HG02763 (cell line): Measurements from ENCODE around the gene MEIS3.
"Not testable (repeated sequence)": the region's sequence is repeated elsewhere in the genome, so short reads cannot be mapped to it uniquely, and the experiment has no call there.

Source experiments
- ATAC-seq: cut with Tn5 transposase; IDR thresholded peaks from one replicate; pipeline ENCODE4 v1.9.1; 2021; ENCODE audit warnings: mild to moderate bottlenecking, moderate library complexity; ENCODE audit not compliant: unreplicated experiment

Gene MEIS3

DNA sequence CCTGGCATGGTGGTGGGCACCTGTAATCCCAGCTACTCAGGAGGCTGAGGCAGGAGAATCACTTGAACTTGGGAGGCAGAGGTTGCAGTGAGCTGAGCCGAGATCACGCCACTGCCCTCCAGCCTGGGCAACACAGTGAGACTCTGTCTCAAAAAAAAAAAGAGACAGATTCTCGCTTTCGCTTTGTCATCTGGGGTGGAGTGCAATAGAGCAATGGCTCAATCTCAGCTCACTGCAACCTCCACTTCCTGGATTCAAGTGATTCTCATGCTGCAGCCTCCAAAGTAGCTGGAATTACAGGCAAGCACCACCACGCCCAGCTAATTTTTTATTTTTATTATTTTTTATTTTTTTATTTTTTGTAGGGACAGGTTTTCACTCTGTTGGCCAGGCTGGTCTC is 30.6 kb downstream of the MEIS3 start:
- not testable (repeated sequence) for ATAC-seq

GRCh38 chr19:47387623-47388022 is 31.7 kb downstream of the MEIS3 start:
- not testable (repeated sequence) for ATAC-seq

DNA sequence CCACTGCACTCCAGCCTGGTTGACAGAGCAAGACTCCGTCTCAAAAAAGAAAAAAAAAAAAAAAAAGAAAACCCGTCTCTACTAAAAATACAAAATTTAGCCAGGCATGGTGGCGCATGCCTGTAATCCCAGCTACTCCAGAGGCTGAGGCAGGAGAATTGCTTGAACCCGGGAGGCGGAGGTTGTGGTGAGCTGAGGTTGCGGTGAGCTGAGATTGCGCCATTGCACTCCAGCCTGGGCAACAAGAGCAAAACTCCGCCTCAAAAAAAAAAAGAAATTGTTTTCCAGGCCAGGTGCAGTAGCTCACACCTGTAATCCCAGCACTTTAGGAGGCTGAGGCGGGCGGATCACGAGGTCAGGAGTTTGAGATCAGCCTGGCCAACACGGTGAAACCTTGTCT is 32.7 kb downstream of the MEIS3 start:
- not testable (repeated sequence) for ATAC-seq

DNA sequence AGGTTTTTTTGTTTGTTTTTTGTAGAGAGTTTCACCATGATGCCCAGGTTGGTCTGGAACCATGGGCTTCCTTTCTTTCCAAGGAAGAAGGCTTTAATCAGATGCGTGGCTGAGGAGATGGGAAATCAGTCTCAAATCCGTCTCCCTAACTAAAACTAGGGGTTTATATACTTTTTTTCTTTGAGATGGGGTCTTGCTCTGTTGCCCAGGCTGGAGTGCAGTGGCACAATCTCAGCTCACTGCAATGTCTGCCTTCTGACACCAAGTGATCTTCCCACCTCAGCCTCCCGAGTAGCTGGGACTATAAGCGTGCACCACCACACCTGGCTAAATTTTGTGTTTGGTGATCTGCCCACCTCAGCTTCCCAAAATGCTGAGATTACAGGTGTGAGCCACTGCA is 34.8 kb downstream of the MEIS3 start:
- not testable (repeated sequence) for ATAC-seq

DNA sequence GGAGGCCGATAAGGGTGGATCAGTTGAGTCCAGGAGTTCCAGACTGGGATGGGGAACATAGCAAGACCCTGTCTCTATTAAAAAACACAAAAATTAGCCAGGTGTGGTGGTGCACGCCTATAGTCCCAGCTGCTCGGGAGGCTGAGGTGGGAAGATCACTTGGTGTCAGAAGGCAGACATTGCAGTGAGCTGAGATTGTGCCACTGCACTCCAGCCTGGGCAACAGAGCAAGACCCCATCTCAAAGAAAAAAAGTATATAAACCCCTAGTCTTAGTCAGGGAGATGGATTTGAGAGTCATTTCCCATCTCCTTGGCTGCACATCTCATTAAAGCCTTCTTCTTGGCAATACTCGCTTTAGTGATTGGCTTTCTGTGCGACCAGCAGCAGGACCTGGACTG is 35.4 kb downstream of the MEIS3 start:
- not testable (repeated sequence) for ATAC-seq

DNA sequence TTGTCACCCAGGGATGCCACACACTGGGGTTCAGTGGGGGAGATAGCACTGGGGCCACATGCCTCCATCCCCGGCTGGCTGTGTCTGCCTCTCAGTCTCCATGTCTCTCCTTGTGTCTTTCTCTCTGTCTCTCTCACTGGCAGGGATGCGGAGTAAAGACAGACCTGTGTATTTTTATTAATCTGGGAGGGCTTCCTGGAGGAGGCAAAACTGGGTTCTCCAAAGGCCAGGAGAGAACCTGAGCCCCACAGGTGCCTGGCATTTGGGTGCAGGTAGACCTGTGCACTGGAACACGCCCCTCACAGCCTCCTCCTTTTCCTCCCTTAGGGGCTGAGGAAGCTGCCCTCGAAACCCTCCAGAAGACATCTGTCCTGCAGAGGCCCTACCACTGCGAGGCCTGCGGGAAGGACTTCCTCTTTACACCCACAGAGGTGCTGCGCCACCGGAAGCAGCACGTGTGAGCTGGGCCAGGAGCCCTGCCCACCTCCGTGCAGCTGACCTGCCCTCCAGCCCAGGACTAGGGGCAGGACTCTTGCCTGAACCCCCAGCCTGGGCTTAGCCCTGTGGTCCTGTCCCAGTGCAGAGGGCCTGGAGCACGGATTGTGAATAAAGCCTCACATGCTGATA is 37.6 kb downstream of the MEIS3 start:
- ATAC-seq = no peak

GRCh38 chr19:47381121-47381520 is 38.2 kb downstream of the MEIS3 start:
- ATAC-seq = no peak

- ATAC-seq = no peak
These were observed 38.8 kb downstream of the MEIS3 start for GRCh38 chr19:47380559-47380958.

DNA sequence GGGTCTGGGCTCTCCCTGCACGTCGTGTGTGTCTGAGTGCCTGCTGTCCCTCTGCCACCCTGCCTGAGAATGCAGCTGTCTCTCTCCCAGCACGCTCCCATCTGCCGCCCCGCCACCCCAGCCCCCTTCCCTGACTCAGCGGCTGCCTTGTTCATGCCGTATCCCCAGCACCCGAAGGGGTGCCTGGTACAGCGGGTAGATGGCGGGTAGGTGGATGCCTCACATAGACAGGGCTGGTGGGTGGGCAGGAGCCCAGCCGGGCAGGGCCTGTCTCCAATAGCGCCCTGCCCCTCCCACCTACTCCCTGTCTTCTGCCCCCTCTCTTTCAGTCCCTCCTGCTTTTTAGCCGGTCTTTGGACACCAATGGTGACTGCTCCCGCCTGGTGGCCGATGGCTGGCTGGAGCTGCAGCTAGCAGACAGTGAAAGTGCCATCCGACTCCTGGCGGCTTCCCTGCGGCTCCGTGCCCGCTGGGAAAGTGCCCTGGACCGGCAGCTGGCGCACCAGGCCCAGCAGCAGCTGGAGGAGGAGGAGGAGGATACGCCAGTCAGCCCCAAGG is 39.9 kb downstream of the MEIS3 start:
- no peak for ATAC-seq

- ATAC-seq = no peak
These were observed 41.1 kb downstream of the MEIS3 start for GRCh38 chr19:47378246-47378645.

GRCh38 chr19:47377801-47378200 is 41.5 kb downstream of the MEIS3 start:
- ATAC-seq = no peak

- no peak for ATAC-seq
These were observed 42.1 kb downstream of the MEIS3 start for GRCh38 chr19:47377208-47377701.

DNA sequence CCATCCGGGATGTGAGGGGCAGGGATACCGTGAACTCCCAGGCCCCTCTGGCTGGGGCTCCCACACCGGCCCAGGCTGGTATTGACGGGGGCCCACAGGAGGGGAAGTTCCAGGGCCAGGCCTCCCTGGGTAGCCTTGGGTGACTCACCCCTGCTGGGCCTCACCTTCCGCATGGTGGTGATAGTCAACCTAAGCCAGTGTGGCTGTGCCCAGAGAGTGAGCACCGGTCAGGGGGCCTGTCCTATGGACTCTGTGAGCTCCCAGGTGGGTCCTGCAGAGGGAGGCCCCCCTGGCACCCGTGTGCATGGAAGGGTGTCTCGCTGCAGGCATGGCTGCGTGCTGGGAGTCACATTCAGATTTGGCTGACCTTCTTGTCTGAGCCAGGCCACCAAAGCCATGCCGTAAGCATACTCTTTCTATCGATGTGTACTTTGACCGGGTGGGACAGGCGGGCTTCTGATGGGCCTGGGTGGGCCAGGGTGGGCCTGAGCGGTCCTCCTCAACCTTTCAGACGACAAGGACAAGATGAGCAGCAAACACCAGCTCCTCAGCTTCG is 42.7 kb downstream of the MEIS3 start:
- ATAC-seq = no peak

GRCh38 chr19:47375694-47376588 is 43.4 kb downstream of the MEIS3 start:
- no peak for ATAC-seq

DNA sequence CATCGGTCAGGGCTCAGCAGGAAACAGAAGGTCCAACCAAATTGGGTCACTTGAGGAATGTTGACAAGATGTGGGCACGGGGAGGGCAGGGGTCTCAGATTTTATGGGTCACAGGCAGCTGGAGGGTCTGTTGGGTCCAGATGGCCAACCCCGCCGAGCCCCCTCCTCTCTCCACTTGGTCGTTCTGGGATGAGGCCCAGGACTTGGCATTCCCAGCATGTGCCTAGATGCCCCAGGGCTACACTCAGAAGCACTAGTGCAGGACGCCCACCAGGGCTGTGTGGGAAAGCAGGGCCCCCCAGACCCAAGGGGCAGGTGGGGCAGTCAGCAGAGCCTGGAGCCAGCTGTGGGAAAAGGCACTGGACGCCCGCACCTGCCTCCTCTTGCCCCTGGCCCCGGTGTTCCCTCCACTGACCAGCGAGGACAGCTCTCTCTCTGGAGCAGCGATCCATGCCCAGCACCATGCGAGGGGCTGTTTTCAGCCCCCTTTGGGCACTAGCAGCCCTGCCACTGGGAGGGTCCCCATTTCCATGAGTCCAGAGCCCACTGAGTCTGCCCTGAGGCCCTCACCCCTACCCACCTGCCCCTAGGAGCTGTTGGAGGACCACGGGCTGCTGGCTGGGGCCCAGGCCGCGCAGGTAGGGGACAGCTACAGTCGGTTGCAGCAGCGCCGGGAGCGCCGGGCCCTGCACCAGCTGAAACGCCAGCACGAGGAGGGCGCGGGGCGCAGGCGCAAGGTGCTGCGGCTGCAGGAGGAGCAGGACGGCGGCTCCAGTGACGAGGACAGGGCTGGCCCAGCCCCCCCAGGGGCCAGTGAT is 44.2 kb downstream of the MEIS3 start:
- no peak for ATAC-seq

- ATAC-seq = no peak
These were observed 45.8 kb downstream of the MEIS3 start for GRCh38 chr19:47373246-47374240.

GRCh38 chr19:47372603-47373002 is 46.7 kb downstream of the MEIS3 start:
- ATAC-seq = no peak

- ATAC-seq = no peak
These were observed 48.1 kb downstream of the MEIS3 start for GRCh38 chr19:47371261-47371660.

DNA sequence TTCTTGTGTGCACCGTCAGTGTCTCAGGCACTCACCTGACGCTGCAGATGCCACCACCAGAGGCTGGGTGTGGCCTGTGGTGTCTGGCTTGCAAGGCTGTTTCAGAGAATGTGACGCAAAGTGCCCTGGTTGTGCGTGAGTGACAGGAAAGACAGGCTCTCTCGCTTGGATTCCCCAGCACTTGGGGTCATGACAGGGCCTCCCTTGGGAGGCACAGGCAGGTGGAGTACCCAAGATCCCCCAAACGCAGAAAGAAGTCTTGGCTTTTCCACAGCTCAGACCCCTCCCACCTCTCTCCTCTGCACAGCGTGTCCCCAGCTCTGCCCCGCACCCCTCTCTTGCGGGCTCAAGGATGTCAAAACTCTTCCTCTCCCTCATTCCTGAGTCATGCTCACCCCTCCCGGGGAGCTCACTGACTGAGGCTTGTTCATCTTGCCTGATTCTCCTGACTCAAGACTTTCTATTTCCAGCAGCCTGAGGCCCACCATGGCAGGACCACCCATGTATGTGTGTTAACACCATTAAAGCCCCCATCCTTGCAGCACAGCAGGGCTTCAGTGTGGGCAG is 49.2 kb downstream of the MEIS3 start:
- no peak for ATAC-seq
